NCI-H446 (cell line): ENCODE data around the gene AHI1.
"Not testable (repeated sequence)": the region's sequence is repeated elsewhere in the genome, so short reads cannot be mapped to it uniquely, and the experiment has no call there.

ENCODE experiments used
- DNase-seq, 2 experiments: peaks; one replicate each; lab custom pipeline; 2025; lab: John Stamatoyannopoulos, UW

The AHI1 gene

GRCh38 chr6:135395136-135395535 is 102.4 kb downstream of the AHI1 start:
- no peak for DNase-seq

- DNase-seq: no peak
Measured at GRCh38 chr6:135393289-135393688, 104.3 kb downstream of the AHI1 start.

DNA sequence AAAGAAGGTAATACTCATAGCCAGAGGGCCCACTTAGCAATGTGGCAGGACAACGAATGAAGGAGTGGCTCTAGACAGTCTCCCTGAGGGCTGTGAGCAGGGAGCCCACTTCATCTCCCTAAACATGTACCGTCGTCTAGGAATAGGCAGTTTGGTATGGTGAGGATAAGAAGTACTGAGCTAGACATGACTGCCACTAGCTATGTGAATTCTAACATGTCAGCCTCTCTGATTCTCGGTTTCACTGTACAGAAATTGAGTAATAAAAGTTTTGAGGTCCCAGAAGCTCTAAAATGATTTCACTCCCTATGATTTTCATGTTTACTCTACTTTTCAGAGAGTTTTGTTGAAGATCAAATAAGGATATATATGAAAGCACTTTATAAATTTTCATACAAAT is 107.1 kb downstream of the AHI1 start:
- DNase-seq: no peak

- DNase-seq: no peak
Measured at GRCh38 chr6:135385299-135385698, 112.2 kb downstream of the AHI1 start.

DNA sequence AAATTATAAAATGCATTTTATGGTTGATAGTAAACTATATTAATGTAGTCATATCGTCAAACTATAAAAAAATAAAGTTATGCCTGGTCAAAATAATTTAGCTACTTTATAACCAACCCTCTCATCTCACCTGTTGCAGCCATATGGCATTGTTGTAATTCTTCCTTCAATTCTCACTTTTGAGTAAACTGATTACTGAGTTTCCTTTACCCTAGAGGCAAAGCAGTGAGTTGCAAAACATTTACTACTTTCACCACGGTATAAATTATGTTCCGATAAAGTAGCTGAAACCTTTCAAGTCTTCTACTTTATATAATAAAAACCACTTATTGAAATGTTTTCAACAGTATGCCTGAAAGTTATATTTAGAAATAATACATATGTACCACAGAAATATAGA is 113.8 kb downstream of the AHI1 start:
- no peak for DNase-seq

DNA sequence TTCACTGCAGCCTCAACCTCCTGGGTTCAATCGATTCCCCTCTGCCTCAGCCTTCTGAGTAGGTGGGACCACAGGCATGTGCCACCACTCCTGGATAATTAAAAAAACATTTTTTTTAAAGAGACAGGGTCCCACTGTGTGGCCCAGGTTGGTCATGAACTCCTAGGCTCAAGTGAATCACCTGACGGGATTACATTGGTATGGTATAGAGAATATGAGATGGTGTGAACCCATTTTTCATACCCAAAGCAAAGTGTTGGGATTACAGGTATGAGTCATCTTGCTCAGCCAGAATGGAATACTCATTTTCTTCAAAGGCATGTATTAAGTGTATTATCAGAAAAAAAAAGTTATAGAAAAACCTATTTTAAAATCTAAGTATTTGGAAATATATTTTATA is 114.2 kb downstream of the AHI1 start:
- DNase-seq: no peak

DNA sequence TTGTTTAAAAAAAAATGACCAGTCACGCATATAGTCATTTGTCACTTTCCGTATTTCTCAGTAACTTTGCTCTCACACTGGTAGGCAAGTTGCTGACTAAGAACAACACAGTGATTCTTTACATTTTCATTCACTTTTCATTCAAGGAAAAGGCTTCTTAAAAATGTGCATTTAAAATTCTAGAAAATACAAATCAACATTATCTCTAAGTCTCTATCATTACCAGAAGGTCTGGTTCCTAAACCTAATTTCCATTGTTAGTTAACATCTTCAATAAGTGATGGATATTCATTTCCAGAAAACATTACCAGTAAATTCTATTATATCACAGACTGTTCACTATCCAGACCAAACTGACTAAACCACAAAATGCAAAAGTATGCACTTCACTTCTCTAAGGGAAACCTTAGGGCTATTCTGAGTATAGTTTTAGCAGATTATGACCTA is 115.3 kb downstream of the AHI1 start:
- no peak for DNase-seq

DNA sequence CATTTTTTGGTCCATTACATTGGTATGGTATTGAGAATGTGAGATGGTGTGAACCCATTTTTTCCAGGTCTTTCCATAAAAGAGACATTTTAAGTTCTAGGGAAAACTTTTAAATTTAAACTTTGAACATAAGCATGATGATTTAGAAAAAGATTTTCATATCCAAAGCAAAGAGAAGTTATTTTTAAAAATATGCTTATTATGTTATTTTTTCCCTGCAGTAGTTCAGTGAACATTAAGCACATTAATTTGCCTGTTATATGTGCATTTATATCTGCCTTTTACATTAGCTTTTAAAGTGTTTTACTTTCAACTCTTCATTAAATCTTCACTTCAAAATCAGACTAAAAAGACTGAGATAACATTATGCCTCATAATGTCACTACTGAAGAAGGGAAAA is 116.7 kb downstream of the AHI1 start:
- no peak for DNase-seq

- DNase-seq: no peak
Measured at GRCh38 chr6:135379647-135380046, 117.9 kb downstream of the AHI1 start.

- DNase-seq: no peak
Measured at GRCh38 chr6:135372758-135373157, 124.8 kb downstream of the AHI1 start.

DNA sequence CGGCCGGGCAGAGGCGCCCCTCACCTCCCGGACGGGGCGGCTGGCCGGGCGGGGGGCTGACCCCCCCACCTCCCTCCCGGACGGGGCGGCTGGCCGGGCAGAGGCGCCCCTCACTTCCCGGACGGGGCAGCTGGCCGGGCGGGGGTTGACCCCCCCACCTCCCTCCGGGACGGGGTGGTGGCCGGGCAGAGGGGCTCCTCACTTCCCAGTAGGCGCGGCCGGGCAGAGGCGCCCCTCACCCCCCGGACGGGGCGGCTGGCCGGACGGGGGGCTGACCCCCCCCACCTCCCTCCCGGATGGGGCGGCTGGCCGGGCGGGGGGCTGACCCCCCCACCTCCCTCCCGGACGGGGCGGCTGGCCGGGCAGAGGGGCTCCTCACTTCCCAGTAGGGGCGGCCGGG is 133.9 kb downstream of the AHI1 start:
- DNase-seq: not testable (repeated sequence)

- no peak for DNase-seq
Measured at GRCh38 chr6:135362124-135362523, 135.4 kb downstream of the AHI1 start.

- DNase-seq: no peak
Measured at GRCh38 chr6:135360222-135360621, 137.3 kb downstream of the AHI1 start.

GRCh38 chr6:135358985-135359384 is 138.6 kb downstream of the AHI1 start:
- no peak for DNase-seq

DNA sequence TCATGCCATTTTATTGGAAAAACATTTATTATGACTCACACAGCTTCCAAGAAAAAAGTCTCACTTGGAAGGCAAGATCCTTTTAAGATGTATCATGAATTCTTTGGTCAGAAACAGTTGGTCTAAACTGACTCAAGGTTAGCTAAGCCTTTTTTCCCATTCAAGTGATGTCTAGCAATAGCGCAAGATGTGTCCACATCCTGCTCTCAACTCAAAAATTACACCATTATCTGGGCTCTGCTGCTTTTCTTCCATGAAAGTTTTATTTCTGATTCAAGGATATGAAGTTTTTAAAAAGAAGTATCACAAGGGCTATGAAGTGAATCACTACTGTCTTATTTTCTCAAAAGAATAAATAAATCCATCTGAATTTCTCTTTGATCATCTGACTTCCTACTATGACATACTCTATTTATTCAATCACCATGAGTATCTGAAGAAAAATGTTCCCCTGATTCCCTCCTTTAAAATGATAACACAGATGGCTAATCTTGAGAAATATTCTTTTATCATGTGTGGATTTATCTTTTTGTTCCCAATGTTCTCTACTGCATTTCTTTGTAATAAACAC is 139.2 kb downstream of the AHI1 start:
- DNase-seq: no peak

DNA sequence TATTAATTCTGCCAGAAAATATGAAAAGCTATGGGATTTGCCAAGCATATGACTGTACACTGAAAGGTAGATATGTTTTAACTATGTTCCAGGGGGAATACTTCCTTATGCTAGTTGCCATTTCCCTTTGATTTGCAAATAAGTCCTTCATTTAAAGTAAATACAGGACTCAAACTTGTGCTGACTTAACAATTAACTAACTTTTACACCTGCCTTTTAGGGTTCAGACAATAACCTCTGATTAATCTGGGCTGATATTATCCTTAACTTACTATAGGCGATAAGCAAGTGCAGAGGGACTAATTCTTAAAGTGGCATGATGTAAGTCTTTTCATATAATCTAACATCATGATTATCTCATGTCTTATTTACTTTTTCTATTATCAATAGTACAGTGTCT is 143.1 kb downstream of the AHI1 start:
- no peak for DNase-seq

DNA sequence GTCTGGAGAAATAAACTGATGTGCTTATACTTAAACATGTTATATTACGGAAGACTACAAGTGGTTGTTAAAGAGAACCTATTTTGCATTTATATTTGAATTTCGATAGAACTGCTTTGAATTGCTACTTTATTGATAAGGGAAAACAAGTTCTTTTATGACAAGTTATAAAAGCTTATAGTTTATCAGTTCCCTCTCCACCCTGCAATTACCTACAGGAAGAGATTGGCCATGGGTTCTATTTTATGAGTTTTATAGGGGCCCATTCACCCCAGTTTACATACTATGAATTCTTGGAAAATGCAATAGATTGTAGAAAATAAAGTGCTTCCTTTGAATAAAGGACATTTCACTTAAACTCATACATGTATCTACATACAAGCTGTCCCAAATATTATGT is 144.4 kb downstream of the AHI1 start:
- DNase-seq: no peak

GRCh38 chr6:135351635-135352034 is 145.9 kb downstream of the AHI1 start:
- DNase-seq: no peak

DNA sequence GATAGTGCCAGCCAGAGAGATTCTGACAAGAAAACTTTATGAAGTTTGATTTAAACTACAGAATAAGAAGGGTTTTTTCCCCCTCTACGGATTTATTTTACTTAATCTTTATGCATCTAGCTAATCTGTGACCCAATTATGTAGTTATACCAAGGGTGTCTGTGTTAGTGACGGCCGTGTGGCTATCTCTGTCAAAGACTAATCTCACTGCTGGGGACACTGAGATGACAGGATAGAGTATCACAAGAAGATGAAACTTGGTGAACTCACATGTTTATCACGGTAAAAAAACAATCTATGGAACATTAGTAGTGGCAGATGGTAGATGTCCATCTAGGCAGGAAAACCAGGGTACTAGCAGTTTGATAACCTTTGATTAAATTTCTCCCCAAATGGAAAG is 149.7 kb downstream of the AHI1 start:
- no peak for DNase-seq

DNA sequence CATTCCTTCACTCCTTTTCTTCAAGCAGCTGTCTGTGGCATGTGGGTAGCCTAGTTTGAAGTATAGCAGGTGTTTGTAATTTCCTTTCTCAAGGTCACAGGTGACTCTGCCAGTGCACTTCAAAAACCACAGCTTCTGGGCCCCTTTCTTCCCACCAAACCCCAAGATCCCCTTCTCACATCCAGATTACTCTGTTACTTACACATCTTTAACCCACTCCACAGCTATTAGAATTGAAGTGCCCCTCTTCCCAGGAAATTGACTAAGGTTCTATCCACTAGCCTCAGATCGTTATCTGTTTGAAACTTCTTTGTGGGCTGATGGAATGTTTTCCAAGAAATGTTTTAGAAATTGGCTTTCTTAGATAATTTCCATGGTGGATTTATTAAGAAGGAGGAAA is 150.8 kb downstream of the AHI1 start:
- no peak for DNase-seq

- no peak for DNase-seq
Measured at GRCh38 chr6:135344526-135344925, 153.0 kb downstream of the AHI1 start.

- not testable (repeated sequence) for DNase-seq
Measured at GRCh38 chr6:135339920-135340319, 157.6 kb downstream of the AHI1 start.

GRCh38 chr6:135334169-135334568 is 163.4 kb downstream of the AHI1 start:
- no peak for DNase-seq

DNA sequence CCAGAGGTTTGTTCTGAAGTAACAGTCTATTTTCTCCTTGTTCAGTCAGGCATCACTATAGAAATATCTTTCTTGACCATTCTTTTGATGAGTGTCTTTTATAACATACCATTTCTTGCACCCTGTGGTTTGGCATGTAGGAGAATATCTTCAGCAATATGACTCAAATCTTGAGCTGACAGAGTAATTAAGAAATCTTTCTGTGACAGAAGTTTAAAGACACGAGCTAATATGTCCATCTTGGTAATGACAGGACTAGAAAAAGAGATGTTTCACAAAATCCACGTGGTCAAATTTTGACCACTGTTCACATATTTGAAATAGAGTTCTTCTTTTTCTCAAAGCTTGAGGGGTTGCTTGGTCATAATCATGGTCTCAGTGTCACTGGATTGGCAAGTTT is 166.5 kb downstream of the AHI1 start:
- no peak for DNase-seq
